Hepatocyte (in vitro differentiated cells): Measurements from ENCODE around the gene CHKA.

Experiments
- CTCF ChIP-seq: fragments of 200-600 bp; sonication (generic); IDR thresholded peaks from 2 replicates; pipeline ENCODE4 v1.5.1; 2016; ENCODE audit warnings: antibody characterized with exemption, mild to moderate bottlenecking; ENCODE audit not compliant: poor library complexity
- EZH2phosphoT487 ChIP-seq: fragments of 200-600 bp; sonication (generic); IDR thresholded peaks from one replicate; pipeline ENCODE4 v1.6.1; 2018; ENCODE audit warnings: antibody characterized with exemption, mild to moderate bottlenecking, low read depth, moderate library complexity; ENCODE audit not compliant: unreplicated experiment, severe bottlenecking

GRCh38 chr11:68127714-68128681, 6.8 kb upstream of the CHKA start:
- no peak for TF ChIP-seq CTCF
- TF ChIP-seq EZH2phosphoT487 = no peak
